ENCODE measurements around the gene PRKAG1.

DNA sequence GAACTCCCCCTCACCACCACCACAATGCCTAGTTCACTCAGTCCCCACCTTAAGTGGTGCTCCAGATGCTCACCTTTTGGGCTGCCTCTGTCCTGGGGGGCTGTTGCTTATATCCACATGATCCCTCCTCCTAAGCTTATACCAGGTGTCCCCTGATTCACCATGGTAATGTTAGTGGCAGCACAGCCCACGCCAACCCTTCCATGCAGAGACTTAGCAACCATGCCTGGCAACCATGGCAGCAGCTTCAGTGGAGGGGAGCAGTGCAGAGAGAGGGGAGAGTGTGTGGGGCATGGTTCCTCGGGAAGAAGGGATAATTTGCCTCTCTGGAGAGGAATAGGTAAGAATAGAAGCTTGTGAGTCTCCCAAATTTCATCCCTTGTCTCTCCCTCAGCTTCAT is 18.2 kb downstream of the PRKAG1 start:
- no peak for TF ChIP-seq EZH2 (IDR thresholded peaks at IDR 0.05; ENCODE audit: low read length, unreplicated experiment)
- TF ChIP-seq CTCF (conservative IDR thresholded peaks at IDR 0.05; ENCODE audit: low read depth, low read length): no peak
